ENCODE measurements around the gene NUDT19. TPM values are rescaled to one million over a fixed set of nuclear protein-coding genes. Genes with fewer than 3 reads are reported as not detected.
"Not testable (repeated sequence)": the region's sequence is repeated elsewhere in the genome, so short reads cannot be mapped to it uniquely, and the experiment has no call there.

Gene NUDT19
- polyA plus RNA-seq, 3 donors, result 3.8 to 5.6 (median 4.6) TPM

DNA sequence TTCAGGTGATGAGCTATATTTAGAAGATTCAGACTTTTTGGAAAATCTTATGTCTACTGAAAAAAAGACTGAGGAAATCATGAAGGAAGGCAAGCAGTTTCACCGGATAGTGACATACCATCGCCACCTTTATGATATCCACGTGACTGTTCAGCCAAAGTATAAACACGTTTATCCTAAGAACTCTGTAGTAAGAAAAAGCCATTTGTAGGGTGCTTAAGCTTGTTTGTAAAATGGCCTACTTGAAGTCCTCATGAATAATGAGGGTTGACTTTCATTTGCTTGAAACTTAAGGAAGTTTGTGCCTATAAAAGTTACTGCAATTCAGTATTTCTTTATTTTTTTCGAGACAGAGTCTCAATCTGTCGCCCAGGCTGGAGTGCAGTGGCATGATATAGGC, 20.1 kb downstream of the NUDT19 start:
- WGBS (ENCODE audit: insufficient coverage), result 88% methylated on average over 1 of the region's 6 CpGs

DNA sequence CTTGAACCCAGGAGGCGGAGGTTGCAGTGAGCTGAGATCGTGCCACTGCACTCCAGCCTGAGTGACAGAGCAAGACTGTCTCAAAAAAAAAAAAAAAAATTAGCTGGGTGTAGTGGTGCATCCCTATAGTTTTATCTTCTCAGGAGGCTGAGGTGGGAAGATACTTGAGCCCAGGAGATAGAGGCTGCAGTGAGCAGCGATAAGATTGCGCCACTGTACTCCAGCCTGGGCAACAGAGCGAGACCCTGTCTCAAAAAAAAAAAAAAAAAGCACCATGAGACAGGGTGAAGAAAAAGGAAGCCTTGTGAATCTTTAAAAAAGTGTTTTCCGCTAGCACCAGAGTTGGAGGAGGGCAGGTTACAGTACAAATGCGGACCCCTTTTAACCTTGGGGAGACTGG, 24.6 kb downstream of the NUDT19 start:
- DNase-seq; H3K27me3 Mint-ChIP-seq (ENCODE audit: low read depth in 3 of 3); H4K20me1 ChIP-seq (ENCODE audit: insufficient read depth, low read length); H2AFZ ChIP-seq (ENCODE audit: insufficient read depth, low read depth, low read length, poor library complexity, severe bottlenecking); H3K9ac ChIP-seq (ENCODE audit: insufficient read depth, low read length, poor library complexity, severe bottlenecking); H3K4me1 ChIP-seq (ENCODE audit: control insufficient read depth in 1 of 2, insufficient read depth in 2 of 2, low read length in 2 of 2); H3K4me3 ChIP-seq (replicated peaks in 1 of 3; ENCODE audit: low read depth in 2 of 3, low read length in 3 of 3); H3K4me2 ChIP-seq (replicated peaks; ENCODE audit: extremely low read depth, low read length, poor library complexity, severe bottlenecking); H3K79me2 ChIP-seq (ENCODE audit: insufficient read depth, low read length); H3K27me3 ChIP-seq (ENCODE audit: control insufficient read depth in 2 of 2, insufficient read depth in 2 of 2, low read length in 2 of 2); H3K27ac ChIP-seq (ENCODE audit: low read depth in 1 of 2, low read length in 2 of 2); H3K9me3 ChIP-seq (replicated peaks in 1 of 2; ENCODE audit: control insufficient read depth in 1 of 2, insufficient read depth in 1 of 2, low read length in 2 of 2); H3K4me3 Mint-ChIP-seq; H3K4me1 Mint-ChIP-seq; intact Hi-C loops (cut with micrococcal nuclease): not testable (repeated sequence)
- H3K36me3 Mint-ChIP-seq, result peaks cover 32 to 49% of the 10 kb centered on the region in 2 donors
- peaks cover 30 to 51% of the 10 kb centered on the region in 2 donors for H3K36me3 ChIP-seq (replicated peaks in 1 of 2; ENCODE audit: control insufficient read depth in 1 of 2, insufficient read depth in 2 of 2, low read length in 2 of 2)
- peak overlapping the region in 1 of 7 donors; percentile 4 for H3K27ac Mint-ChIP-seq
- WGBS (ENCODE audit: insufficient coverage), result 100% methylated on average over 4 of the region's 7 CpGs
- peaks cover 0 to 14% (median 2%) of the 10 kb centered on the region in 7 donors for H3K9me3 Mint-ChIP-seq

More for the DNA sequence above, 20.1 kb downstream of the NUDT19 start:
- Histone ChIP-seq H3K36me3 (replicated peaks in 1 of 2; ENCODE audit: control insufficient read depth in 1 of 2, insufficient read depth in 2 of 2, low read length in 2 of 2) (peaks cover 41 to 79% of the 10 kb centered on the region in 2 donors), H3K27ac (ENCODE audit: low read depth in 1 of 2, low read length in 2 of 2) (no peak overlapping the region), H3K4me3 (replicated peaks in 1 of 3; ENCODE audit: low read depth in 2 of 3, low read length in 3 of 3) (no peak overlapping the region), H4K20me1 (ENCODE audit: insufficient read depth, low read length) (peaks cover 18% of the 10 kb centered on the region), H3K79me2 (ENCODE audit: insufficient read depth, low read length) (peaks cover 17% of the 10 kb centered on the region), H3K9ac (ENCODE audit: insufficient read depth, low read length, poor library complexity, severe bottlenecking) (no peak overlapping the region), H3K4me2 (replicated peaks; ENCODE audit: extremely low read depth, low read length, poor library complexity, severe bottlenecking) (no peak overlapping the region), H3K27me3 (ENCODE audit: control insufficient read depth in 2 of 2, insufficient read depth in 2 of 2, low read length in 2 of 2) (no peaks in the 10 kb centered on the region), H2AFZ (ENCODE audit: insufficient read depth, low read depth, low read length, poor library complexity, severe bottlenecking) (no peak overlapping the region), H3K4me1 (ENCODE audit: control insufficient read depth in 1 of 2, insufficient read depth in 2 of 2, low read length in 2 of 2) (no peaks in the 10 kb centered on the region), H3K9me3 (replicated peaks in 1 of 2; ENCODE audit: control insufficient read depth in 1 of 2, insufficient read depth in 1 of 2, low read length in 2 of 2) (no peaks in the 10 kb centered on the region)
- DNase-seq, result no peak
- Mint-ChIP-seq H3K4me3 (no peak overlapping the region), H3K9me3 (peaks cover 0 to 1% (median 0%) of the 10 kb centered on the region in 7 donors), H3K36me3 (peaks cover 45 to 76% of the 10 kb centered on the region in 2 donors), H3K4me1 (peaks cover 7% of the 10 kb centered on the region), H3K27me3 (ENCODE audit: low read depth in 3 of 3) (no peaks in the 10 kb centered on the region), H3K27ac (no peak overlapping the region)
- TF ChIP-seq, protein P1, sequence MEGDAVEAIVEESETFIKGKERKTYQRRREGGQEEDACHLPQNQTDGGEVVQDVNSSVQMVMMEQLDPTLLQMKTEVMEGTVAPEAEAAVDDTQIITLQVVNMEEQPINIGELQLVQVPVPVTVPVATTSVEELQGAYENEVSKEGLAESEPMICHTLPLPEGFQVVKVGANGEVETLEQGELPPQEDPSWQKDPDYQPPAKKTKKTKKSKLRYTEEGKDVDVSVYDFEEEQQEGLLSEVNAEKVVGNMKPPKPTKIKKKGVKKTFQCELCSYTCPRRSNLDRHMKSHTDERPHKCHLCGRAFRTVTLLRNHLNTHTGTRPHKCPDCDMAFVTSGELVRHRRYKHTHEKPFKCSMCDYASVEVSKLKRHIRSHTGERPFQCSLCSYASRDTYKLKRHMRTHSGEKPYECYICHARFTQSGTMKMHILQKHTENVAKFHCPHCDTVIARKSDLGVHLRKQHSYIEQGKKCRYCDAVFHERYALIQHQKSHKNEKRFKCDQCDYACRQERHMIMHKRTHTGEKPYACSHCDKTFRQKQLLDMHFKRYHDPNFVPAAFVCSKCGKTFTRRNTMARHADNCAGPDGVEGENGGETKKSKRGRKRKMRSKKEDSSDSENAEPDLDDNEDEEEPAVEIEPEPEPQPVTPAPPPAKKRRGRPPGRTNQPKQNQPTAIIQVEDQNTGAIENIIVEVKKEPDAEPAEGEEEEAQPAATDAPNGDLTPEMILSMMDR (IDR thresholded peaks at IDR 0.05), result no peak
- intact Hi-C loops (cut with micrococcal nuclease), result no loop called here
